Amygdala (tissue), 56 donors: ENCODE data around the gene SPATA4.
"Not testable (repeated sequence)": the region's sequence is repeated elsewhere in the genome, so short reads cannot be mapped to it uniquely, and the experiment has no call there.

Experiments used
- DNase-seq, 56 donors: peaks; one replicate each; lab custom pipeline; 2025; lab: John Stamatoyannopoulos, UW

Gene SPATA4

GRCh38 chr4:176195184-176195978 is at the start of gene SPATA4:
Gene SPATA4 (minus strand): TSS chr4:176195585. CDS start chr4:176195562, 23 bp downstream.
- peak; percentile 35 to 95 (median 86) for DNase-seq

DNA sequence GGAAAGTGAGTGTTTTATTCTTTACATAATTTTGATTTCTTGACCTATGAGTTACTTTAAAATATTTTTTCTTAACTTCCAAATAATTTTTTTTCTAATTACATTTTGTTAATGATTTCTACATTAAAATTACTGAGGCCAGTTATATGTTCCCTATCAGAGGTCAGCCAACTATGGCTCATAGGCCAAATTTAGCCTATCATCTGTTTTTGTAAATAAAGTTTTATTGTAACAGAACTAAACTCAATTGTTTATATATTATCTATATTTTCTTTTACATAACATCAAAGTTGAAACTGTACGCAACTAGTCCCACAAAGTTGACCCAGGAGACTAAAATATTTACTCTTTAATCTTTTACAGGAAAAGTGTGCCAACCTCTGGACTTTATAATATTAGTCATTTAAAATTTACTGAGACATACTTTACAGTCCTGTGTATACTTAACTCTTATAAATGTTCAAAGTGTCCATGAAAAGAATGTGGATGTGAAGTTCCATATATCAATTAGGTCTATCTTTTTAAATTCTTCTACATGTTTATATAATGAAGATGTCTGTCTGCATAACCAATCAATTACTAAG is 47.5 kb upstream of the SPATA4 start:
- DNase-seq, result no peak

GRCh38 chr4:176241703-176242102 is 46.3 kb upstream of the SPATA4 start:
- DNase-seq, result no peak

DNA sequence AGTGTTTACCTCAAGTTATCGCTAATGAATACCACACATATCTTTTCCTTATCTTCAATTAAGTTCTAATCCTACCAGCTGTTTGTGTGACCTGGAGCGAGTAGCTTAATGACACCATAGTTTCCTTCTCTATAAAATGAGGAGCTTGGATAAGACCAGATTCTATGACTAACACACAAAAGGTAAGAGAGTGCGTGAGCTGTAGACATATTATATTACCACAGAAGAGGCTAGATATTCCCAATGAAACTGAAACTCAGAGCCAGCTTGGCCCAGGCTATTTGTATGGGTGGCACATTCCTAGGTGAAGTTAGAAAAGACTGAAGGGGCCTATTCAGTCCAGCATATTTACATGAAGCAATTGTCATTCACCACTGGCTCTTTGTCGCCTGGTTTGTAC is 43.4 kb upstream of the SPATA4 start:
- no peak for DNase-seq

DNA sequence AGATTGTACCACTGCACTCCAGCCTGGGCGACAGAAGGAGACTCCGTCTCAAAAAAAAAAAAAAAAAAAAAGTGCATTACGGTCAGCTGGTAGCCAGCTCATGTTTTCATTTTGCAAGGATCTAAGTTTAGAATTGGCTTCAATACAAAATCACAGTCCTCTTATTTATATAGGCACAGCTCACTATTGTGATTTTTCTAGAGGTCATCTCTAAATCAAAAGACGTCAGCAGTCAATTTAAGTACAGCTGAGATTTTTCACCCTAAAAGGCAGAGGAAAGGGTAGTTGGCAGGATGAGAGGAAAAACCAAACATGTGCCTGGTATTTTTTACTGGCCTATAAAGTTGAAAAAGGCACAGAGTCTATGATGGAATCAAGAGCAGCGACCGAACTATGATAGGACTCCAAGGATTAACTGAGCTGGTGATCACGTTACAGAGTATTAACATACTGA is 42.8 kb upstream of the SPATA4 start:
- no peak for DNase-seq

DNA sequence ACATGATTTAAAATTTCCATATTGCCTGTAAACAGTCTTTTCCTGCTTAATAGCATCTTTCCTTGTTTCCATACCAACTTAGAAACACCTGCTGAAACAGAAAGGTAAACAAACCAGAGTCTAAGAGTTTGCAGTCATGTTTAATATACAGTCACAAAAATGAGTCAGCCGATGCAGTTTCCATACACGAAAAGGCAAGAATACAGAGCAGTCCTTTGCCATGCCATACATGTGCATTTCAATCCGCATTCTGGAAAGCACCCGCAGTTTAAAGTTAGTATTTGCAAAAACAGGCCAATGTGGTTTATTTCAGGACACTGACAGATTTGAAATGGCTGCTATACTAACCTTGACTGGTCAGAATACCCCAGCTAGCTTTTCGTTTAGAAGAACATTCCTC is 41.6 kb upstream of the SPATA4 start:
- no peak for DNase-seq

GRCh38 chr4:176230836-176231235 is 35.5 kb upstream of the SPATA4 start:
- no peak for DNase-seq

- no peak for DNase-seq
These were observed 34.3 kb upstream of the SPATA4 start for GRCh38 chr4:176229645-176230044.

GRCh38 chr4:176226736-176227135 is 31.4 kb upstream of the SPATA4 start:
- no peak for DNase-seq

DNA sequence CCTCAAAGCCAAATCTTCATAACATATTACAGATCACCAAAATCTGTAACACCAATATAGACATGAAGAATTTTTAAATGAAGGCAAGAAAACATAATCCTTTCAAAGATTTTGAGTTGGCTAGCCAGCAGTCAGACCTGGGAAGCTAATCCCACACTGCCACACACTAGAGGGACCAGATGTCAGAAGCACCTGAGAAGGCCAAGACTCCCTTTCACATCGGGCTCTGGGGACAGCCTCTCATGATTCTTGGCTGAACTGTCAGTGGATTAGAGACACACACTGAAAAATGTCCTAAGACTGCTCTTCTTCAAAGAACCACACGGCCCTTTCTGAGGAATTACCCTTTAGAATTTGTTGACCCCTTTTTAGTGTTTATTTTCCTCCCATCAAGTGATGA is 28.2 kb upstream of the SPATA4 start:
- DNase-seq, result no peak

DNA sequence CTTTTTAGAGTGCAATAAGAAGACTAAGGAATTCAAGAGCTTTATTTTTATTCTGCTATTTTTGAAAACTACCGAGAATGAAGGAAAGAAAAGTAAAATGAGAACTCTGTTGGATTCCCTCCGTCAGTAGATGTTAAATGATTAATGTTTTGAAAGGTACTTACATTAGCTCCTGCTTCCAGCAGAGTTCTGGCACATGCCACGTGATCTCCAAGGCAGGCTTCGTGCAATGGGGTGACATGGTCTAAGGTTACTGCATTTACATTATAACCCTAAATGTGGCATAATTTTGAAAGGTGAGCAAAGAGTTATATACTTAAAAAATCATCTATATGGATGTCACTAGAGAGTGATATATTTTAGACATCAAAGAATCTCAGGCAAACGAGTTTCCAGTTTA is 26.8 kb upstream of the SPATA4 start:
- DNase-seq, result no peak

DNA sequence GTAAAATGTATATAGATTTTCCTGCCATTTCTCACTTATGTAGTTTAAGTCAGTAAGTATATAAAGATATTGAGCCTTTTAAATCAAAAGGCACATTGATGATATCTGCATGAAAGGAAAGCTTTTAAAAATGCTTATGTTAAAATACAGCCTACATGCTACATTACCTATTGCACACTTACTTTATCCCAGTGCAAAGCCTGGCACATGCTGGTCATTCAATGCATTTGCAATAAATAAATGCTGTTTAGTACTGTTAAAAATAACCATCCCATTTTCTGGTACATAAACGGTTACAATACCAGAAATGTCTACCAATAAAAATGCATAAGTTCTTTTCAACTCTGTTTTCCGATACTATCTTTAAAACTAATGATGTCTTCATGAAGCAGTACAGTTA is 22.1 kb upstream of the SPATA4 start:
- DNase-seq, result no peak

DNA sequence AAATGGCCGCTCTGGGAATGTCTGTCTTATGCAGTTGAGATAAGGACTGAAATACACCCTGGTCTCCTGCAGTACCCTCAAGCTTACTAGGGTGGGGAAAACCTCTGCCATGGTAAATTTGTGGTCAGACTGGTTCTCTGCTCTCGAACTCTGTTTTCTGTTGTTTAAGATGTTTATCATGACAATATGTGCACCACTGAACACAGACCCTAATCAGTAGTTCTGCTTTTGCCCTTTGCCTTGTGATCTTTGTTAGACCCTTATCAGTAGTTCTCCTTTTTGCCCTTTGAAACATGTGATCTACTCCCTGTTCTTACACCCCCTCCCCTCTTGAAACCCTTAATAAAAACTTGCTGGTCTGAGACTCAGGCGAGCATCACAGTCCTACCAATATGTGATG is 17.0 kb upstream of the SPATA4 start:
- not testable (repeated sequence) for DNase-seq

- DNase-seq, result no peak
These were observed 15.4 kb upstream of the SPATA4 start for GRCh38 chr4:176210579-176211296.

DNA sequence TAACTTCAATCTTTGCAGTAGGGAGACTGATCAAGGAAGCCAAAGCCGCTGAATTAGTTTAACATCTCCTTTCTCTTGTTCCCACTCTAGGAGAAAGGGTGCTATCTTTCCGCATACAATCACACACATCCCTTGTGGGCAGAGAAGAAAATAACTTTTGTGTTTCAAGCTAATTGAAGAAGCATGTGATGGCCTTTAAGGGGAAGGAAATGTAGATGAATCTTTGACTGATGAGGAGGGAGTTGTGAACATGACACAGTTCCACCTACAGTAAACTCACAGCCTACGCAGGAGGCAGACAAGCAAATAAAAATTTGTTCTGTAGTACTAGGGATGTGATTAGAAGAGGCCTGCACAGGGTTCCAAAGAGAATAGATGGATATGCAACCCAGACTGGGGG is 14.7 kb upstream of the SPATA4 start:
- peak in 1 of 56 donors; percentile 14 for DNase-seq

DNA sequence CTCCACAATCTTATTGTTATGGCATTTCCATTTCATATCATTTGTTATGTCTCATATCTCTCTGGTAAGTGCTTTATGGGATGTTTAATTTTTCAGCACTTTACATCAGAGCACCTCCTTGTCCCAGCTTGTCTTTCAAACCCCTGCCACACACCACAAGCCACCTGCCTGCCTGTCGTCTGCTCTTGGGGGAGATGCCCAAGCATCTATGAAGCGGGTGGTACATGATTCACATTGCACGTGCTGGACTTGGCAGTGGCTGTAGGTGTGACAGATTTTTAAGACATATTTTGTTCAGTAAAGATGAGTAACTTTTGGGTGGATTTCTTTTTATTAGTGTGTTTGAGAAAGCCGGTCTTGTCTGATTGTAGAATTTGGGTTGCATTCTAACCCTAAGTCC is 14.2 kb upstream of the SPATA4 start:
- no peak for DNase-seq

DNA sequence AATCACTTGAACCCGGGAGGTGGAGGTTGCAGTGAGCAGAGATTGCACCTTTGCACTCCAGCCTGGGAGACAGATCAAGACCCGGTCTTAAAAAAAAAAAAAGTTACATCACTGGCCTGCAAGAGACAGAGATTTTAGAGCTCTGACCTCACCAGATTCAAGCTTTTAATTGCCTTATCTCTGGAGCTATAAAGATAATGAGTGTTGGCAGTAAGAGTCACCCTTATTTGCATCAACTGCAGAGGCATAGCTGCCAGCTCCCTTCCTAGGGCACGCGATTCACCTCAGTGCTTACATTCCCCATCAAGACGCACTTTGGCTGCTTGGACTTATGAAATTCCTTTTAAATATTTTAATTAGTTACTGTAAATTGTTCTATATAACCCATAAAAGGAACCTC is 12.5 kb upstream of the SPATA4 start:
- DNase-seq, result no peak

DNA sequence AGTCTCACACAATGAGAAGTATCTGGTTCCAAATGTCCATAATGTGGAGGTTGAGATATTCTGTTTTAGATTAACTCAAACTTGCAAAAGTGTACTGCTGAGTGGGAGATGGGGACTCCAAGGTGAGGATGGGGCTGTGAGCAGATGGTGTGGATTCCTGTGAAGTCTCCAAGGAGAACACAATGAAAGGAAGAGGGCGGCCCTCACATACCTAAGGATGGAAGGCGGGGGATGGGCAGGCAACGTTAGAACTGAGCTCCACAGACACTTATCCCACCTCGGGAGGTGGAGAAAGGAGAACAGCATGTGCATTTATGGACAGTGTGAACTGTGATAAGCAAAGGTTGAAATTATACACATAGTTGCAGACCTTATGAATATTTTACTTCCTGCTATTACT is 9.9 kb upstream of the SPATA4 start:
- no peak for DNase-seq

DNA sequence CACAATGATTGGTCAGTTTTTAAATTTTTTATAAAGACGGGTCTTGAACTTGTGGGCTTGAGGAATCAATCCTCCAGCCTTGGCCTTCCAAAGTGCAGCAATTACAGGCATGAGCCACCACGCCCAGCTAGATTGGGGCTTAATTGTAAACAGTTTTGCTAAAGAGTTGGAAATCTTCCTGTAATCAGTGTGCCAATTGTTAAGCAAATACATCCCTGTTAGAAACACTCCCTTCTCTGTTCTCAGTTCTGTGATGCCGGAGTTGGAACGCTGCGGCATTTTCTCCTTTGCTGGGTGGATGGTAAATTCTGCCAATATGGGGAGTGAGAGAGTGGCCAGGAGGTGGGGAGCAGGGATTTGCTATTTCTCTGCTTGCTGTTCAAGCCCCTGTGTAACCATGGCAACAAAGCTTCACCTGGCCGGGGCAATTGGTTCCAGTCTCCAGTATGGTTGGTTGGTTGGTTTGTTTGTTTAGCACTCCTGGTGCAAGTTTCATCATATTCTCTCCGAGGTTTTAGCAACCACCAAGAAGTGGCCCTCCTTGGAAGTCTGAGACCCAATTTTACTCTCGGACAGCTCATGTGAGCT is 3.0 kb upstream of the SPATA4 start:
- DNase-seq, result no peak

DNA sequence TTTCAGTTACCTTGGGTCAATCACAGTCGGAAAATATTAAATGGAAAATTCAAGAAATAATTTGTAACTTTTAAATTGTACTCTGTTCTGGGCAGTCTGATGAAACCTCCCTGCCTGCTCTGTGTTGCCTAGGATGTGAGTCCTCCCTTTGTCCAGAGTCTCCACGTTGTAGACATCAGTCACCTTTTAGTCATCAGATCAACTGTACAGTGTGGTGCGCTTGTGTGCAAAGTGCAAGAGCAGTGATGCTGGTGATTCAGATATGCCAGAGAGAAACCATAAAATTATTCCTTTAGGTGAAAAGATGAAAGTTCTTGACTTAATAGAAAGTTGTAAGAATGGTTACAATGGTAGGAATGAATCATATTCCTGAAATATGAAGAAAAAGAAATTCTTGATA is 1.4 kb downstream of the SPATA4 start:
- DNase-seq, result no peak

GRCh38 chr4:176193126-176193525 is 2.3 kb downstream of the SPATA4 start:
- DNase-seq, result no peak
